Fibroblast of lung (primary cell): ENCODE data around the gene ARHGEF40. TPM values are rescaled to one million over a fixed set of nuclear protein-coding genes. Genes with fewer than 3 reads are reported as not detected.

ENCODE experiments used
- DNase-seq, 2 donors: peaks; one replicate each; pipeline versions ENCODE4 v3.0.0 to v3.0.0-alpha.2; 2010; ENCODE audit warnings: low read depth in 2 of 2
- H2AFZ ChIP-seq: 2 replicates; pipeline ENCODE4 v1.5.1; 2012; ENCODE audit warnings: low read length, control low read depth, inconsistent platforms
- H3K27ac ChIP-seq: 2 replicates; pipeline ENCODE4 v1.5.1; 2011; ENCODE audit warnings: low read length, control low read depth; ENCODE audit not compliant: insufficient read depth
- H3K27me3 ChIP-seq: 2 replicates; pipeline ENCODE4 v1.5.1; 2011; ENCODE audit warnings: mild to moderate bottlenecking, low read length; ENCODE audit not compliant: control insufficient read depth, insufficient read depth
- H3K36me3 ChIP-seq: 2 replicates; pipeline ENCODE4 v1.5.1; 2011; ENCODE audit warnings: low read length; ENCODE audit not compliant: control insufficient read depth, insufficient read depth
- H3K4me1 ChIP-seq: 2 replicates; pipeline ENCODE4 v1.5.1; 2011; ENCODE audit warnings: low read length; ENCODE audit not compliant: control insufficient read depth, insufficient read depth; ENCODE audit errors: extremely low read depth
- H3K4me2 ChIP-seq: 2 replicates; pipeline ENCODE4 v1.5.1; 2011; ENCODE audit warnings: low read length, control low read depth; ENCODE audit not compliant: insufficient read depth; ENCODE audit errors: extremely low read depth
- H3K4me3 ChIP-seq, 4 experiments: fragments of 200-600 bp in 1 of 4; sonication (generic) in 1 of 4; replicated peaks in 1 of 4; 2 replicates each; pipeline ENCODE4 v1.5.1; 2011 to 2016; ENCODE audit warnings: low read length in 4 of 4, low read depth in 3 of 4, mild to moderate bottlenecking in 3 of 4, control low read depth in 2 of 4, inconsistent platforms in 1 of 4, mixed read lengths in 1 of 4; ENCODE audit not compliant: insufficient read depth in 1 of 4; ENCODE audit errors: control extremely low read depth in 1 of 4
- H3K79me2 ChIP-seq: 2 replicates; pipeline ENCODE4 v1.5.1; 2012; ENCODE audit warnings: mild to moderate bottlenecking, low read length, inconsistent platforms; ENCODE audit not compliant: control insufficient read depth, insufficient read depth
- H3K9ac ChIP-seq: 2 replicates; pipeline ENCODE4 v1.5.1; 2011; ENCODE audit warnings: mild to moderate bottlenecking, low read length, control low read depth; ENCODE audit not compliant: insufficient read depth
- H3K9me3 ChIP-seq: 2 replicates; pipeline ENCODE4 v1.5.1; 2012; ENCODE audit warnings: low read depth, low read length; ENCODE audit not compliant: control insufficient read depth, insufficient read depth
- H4K20me1 ChIP-seq: 2 replicates; pipeline ENCODE4 v1.5.1; 2011; ENCODE audit warnings: low read length; ENCODE audit not compliant: control insufficient read depth, insufficient read depth; ENCODE audit errors: extremely low read depth
- EZH2 ChIP-seq: IDR thresholded peaks from 2 replicates; pipeline ENCODE4 v1.5.1; 2012; ENCODE audit warnings: low read length, control low read depth, mild to moderate bottlenecking; ENCODE audit errors: missing control alignments
- polyA plus RNA-seq, 2 donors: library from polyadenylated mRNA; depleted of rRNA in 1 of 2; stranded (reverse) in 1 of 2; unstranded in 1 of 2; fragments of >200 nt; gene quantifications; 2 replicates each; pipeline ENCODE4 v1.2.1, GENCODE V29; 2011 to 2012; ENCODE audit warnings: missing spikeins in 1 of 2
- total RNA-seq: library from RNA; depleted of rRNA; stranded (reverse); fragments of >200 nt; gene quantifications from 2 replicates; pipeline ENCODE4 v1.2.1, GENCODE V29; 2014
- TF ChIP-seq, protein P1 (sequence below), 2 donors: IDR thresholded peaks in 1 of 2; conservative IDR thresholded peaks in 1 of 2; 1 replicate in 1 of 2; 2 replicates in 1 of 2; pipeline ENCODE4 v1.5.1; 2011 to 2012; ENCODE audit warnings: low read length in 2 of 2, control low read depth in 1 of 2, inconsistent platforms in 1 of 2, low read depth in 1 of 2, mild to moderate bottlenecking in 1 of 2

Gene ARHGEF40
- total and polyA plus RNA-seq, 2 donors (not counting 1 experiment from before 2014, with no cell fraction given): 18.2 to 23.6 TPM

DNA sequence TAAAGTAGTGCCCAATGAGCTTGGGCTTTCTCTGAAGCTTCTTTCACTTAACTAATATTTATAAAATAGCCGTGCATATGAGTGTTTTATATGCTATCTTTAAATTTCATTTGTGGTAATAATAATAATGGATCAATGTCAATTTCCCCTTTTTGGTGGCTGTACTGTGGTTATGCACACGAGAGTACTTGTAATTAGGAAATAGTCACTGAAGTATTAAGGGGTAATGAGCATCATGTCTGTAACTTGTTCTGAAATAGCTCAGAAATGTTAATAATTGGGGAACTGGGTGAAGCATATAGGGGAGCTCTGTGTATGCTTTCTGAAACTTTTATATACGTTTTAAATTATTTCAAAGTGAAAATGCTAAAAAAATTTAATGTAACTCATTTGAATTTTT is 19.5 kb upstream of the ARHGEF40 start:
- no peaks in the 10 kb centered on the region for H4K20me1 ChIP-seq
- no peak overlapping the region for H2AFZ ChIP-seq
- no peaks in the 10 kb centered on the region for H3K9me3 ChIP-seq
- H3K36me3 ChIP-seq: no peaks in the 10 kb centered on the region
- H3K4me2 ChIP-seq: no peak overlapping the region
- H3K4me1 ChIP-seq: no peaks in the 10 kb centered on the region
- no peak for TF ChIP-seq EZH2
- TF ChIP-seq, protein P1, sequence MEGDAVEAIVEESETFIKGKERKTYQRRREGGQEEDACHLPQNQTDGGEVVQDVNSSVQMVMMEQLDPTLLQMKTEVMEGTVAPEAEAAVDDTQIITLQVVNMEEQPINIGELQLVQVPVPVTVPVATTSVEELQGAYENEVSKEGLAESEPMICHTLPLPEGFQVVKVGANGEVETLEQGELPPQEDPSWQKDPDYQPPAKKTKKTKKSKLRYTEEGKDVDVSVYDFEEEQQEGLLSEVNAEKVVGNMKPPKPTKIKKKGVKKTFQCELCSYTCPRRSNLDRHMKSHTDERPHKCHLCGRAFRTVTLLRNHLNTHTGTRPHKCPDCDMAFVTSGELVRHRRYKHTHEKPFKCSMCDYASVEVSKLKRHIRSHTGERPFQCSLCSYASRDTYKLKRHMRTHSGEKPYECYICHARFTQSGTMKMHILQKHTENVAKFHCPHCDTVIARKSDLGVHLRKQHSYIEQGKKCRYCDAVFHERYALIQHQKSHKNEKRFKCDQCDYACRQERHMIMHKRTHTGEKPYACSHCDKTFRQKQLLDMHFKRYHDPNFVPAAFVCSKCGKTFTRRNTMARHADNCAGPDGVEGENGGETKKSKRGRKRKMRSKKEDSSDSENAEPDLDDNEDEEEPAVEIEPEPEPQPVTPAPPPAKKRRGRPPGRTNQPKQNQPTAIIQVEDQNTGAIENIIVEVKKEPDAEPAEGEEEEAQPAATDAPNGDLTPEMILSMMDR (conservative IDR thresholded peaks at IDR 0.05 in 1 of 2, IDR thresholded peaks at IDR 0.05 in 1 of 2; ENCODE audit: low read depth in 1 of 2, low read length in 2 of 2): no peak
- DNase-seq: no peak
- H3K27me3 ChIP-seq: peaks cover under 1% of the 10 kb centered on the region
- no peak overlapping the region for H3K9ac ChIP-seq
- no peak overlapping the region for H3K4me3 ChIP-seq
- H3K79me2 ChIP-seq: no peaks in the 10 kb centered on the region
- H3K27ac ChIP-seq: no peak overlapping the region

DNA sequence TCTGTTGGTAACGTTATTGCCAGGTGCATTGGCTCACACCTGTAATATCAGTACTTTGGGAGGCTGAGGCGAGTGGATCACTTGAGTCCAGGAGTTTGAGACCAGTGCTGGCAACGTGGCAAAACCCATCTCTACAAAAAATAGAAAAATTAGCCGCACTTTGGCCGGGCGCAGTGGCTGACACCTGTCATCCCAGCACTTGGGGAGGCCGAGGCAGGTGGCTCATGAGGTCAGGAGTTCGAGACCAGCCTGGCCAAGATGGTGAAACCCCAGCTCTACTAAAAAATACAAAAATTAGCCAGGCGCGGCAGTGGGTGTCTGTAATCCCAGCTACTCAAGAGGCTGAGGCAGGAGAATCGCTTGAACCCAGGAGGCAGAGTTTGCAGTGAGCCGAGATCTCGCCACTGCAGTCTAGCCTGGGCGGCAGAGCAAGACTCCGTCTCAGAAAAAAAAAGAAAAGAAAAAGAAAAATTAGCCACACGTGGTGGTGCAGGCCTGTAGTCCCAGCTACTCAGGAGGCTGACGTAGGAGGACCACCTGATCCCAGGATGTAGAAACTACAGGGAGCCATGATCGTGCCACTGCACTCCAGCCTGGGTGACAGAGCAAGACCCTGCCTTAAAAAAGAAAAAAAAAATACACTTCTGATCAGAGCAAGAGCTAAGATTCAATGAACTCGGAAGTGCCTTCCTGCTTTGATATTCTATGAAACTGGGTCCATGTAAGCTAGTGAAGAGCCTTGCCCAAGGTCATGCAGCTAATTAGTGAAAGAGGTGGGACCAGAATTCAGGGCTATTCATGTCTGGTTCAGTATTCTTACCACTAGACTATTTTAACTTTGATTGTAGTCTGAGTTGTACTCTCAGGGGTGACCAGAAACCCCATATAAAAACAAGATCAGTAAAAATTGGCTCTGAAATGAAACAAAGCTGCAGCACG is 16.7 kb upstream of the ARHGEF40 start:
- no peak for DNase-seq
- H3K4me2 ChIP-seq: no peak overlapping the region

DNA sequence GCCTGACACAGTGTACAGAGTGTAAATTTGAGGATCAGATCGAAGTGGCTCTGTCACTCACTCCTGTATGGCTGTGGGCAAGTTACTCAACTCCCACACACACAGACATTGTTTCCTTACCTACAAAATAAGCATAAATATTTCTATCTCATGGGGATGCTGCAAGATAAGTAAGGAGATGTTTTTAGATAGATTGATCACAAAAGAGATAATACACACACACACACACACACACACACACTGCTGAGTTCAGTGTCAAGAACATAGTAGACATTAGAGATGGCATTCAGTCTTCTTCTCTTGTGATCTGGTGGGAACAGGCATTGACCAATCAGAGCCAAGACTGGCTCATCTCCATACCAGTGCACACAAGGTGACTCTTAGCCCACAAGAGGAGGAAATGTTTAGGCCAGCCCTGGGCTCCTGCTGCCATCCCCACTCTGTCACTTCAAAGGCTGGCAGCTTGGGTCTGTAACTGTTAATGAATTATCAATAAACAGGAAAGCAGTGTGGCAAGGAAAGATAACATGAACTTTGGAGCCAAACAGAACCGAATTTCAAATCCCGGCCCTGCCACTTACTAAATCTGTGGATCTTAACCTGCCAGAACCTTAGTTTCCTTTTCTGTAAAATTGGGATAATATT is 15.9 kb upstream of the ARHGEF40 start:
- H3K4me1 ChIP-seq: no peaks in the 10 kb centered on the region
- H3K4me2 ChIP-seq: no peak overlapping the region
- H3K9me3 ChIP-seq: no peaks in the 10 kb centered on the region
- no peak overlapping the region for H3K4me3 ChIP-seq
- no peaks in the 10 kb centered on the region for H3K36me3 ChIP-seq
- H3K9ac ChIP-seq: no peak overlapping the region
- H4K20me1 ChIP-seq: no peaks in the 10 kb centered on the region
- no peak for DNase-seq
- no peak overlapping the region for H2AFZ ChIP-seq
- no peaks in the 10 kb centered on the region for H3K27me3 ChIP-seq
- TF ChIP-seq, protein P1 (conservative IDR thresholded peaks at IDR 0.05 in 1 of 2, IDR thresholded peaks at IDR 0.05 in 1 of 2; ENCODE audit: low read depth in 1 of 2, low read length in 2 of 2): no peak
- TF ChIP-seq EZH2: no peak
- H3K27ac ChIP-seq: no peak overlapping the region
- H3K79me2 ChIP-seq: no peaks in the 10 kb centered on the region

More for the DNA sequence above, 16.7 kb upstream of the ARHGEF40 start:
- TF ChIP-seq, protein P1 (conservative IDR thresholded peaks at IDR 0.05 in 1 of 2, IDR thresholded peaks at IDR 0.05 in 1 of 2; ENCODE audit: low read depth in 1 of 2, low read length in 2 of 2): no peak
- no peak for TF ChIP-seq EZH2
- Histone ChIP-seq H3K4me3 (no peak overlapping the region), H3K4me1 (no peaks in the 10 kb centered on the region), H3K79me2 (no peaks in the 10 kb centered on the region), H3K9ac (no peak overlapping the region), H2AFZ (no peak overlapping the region), H3K9me3 (no peaks in the 10 kb centered on the region), H3K27me3 (no peaks in the 10 kb centered on the region), H3K27ac (no peak overlapping the region), H4K20me1 (no peaks in the 10 kb centered on the region), H3K36me3 (no peaks in the 10 kb centered on the region)
